ENCODE results near the gene GP9. TPM values are rescaled to one million over a fixed set of nuclear protein-coding genes. Genes with fewer than 3 reads are reported as not detected.

Gene GP9
- total RNA-seq, 1 experiment from 2014 or later, result not detected

GRCh38 chr3:129101370-129102138 is 41.0 kb downstream of the GP9 start:
- H4K20me1 ChIP-seq (ENCODE audit: insufficient read depth, low read depth, low read length), result no peaks in the 10 kb centered on the region
- H3K36me3 ChIP-seq (ENCODE audit: insufficient read depth, low read length), result no peaks in the 10 kb centered on the region
- H3K9ac ChIP-seq (ENCODE audit: low read length), result no peak overlapping the region
- H3K4me2 ChIP-seq (ENCODE audit: low read depth, low read length, poor library complexity, severe bottlenecking), result no peak overlapping the region
- no peak for DNase-seq
- no peak overlapping the region for H3K27ac ChIP-seq (ENCODE audit: low read length)
- no peak overlapping the region for H3K4me3 ChIP-seq (ENCODE audit: low read length)
- no peaks in the 10 kb centered on the region for H3K9me2 ChIP-seq (replicated peaks; ENCODE audit: insufficient read depth, low read length)
- H3K4me1 ChIP-seq (ENCODE audit: low read length), result no peaks in the 10 kb centered on the region
- no peaks in the 10 kb centered on the region for H3K79me2 ChIP-seq (ENCODE audit: low read length)
- H2AFZ ChIP-seq (ENCODE audit: low read length), result no peak overlapping the region
- no peaks in the 10 kb centered on the region for H3K9me3 ChIP-seq (ENCODE audit: low read length)
- no peaks in the 10 kb centered on the region for H3K27me3 ChIP-seq (ENCODE audit: low read length)

DNA sequence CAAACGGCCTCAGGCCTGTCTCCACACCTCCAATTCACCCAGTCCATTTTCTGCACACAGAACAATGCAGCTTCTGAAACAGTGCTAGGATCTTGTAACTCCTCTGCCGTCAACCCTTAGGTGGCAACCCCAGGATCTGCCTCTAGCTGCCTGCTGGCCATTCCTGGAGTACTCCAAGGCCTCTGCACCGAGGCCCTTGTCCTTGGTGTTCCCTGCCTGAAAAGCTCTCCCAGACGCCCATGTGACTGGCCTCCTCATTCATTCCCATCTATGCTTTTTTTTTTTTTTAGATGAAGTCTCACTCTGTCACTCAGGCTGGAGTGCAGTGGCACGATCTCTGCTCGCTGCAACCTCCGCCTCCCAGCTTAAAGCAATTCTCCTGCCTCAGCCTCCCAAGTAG is 42.7 kb downstream of the GP9 start:
- H4K20me1 ChIP-seq (ENCODE audit: insufficient read depth, low read depth, low read length), result peaks cover 3% of the 10 kb centered on the region; the same call in 1 of the 2 replicates
- no peak for DNase-seq
- H3K27ac ChIP-seq (ENCODE audit: low read length), result no peak overlapping the region
- H3K9me2 ChIP-seq (replicated peaks; ENCODE audit: insufficient read depth, low read length), result no peaks in the 10 kb centered on the region
- no peaks in the 10 kb centered on the region for H3K4me1 ChIP-seq (ENCODE audit: low read length)
- no peaks in the 10 kb centered on the region for H3K27me3 ChIP-seq (ENCODE audit: low read length)
- no peaks in the 10 kb centered on the region for H3K79me2 ChIP-seq (ENCODE audit: low read length)
- no peak overlapping the region for H3K4me3 ChIP-seq (ENCODE audit: low read length)
- H2AFZ ChIP-seq (ENCODE audit: low read length), result no peak overlapping the region
- H3K9ac ChIP-seq (ENCODE audit: low read length), result no peak overlapping the region
- no peak overlapping the region for H3K4me2 ChIP-seq (ENCODE audit: low read depth, low read length, poor library complexity, severe bottlenecking)
- H3K9me3 ChIP-seq (ENCODE audit: low read length), result no peaks in the 10 kb centered on the region
- no peaks in the 10 kb centered on the region for H3K36me3 ChIP-seq (ENCODE audit: insufficient read depth, low read length)

- no peak for DNase-seq
- Histone ChIP-seq H3K9me2 (replicated peaks; ENCODE audit: insufficient read depth, low read length) (no peaks in the 10 kb centered on the region), H2AFZ (ENCODE audit: low read length) (no peak overlapping the region), H4K20me1 (ENCODE audit: insufficient read depth, low read depth, low read length) (peaks cover 5% of the 10 kb centered on the region; the same call in 1 of the 2 replicates), H3K4me2 (ENCODE audit: low read depth, low read length, poor library complexity, severe bottlenecking) (no peak overlapping the region), H3K79me2 (ENCODE audit: low read length) (no peaks in the 10 kb centered on the region), H3K4me3 (ENCODE audit: low read length) (no peak overlapping the region), H3K4me1 (ENCODE audit: low read length) (no peaks in the 10 kb centered on the region), H3K27me3 (ENCODE audit: low read length) (no peaks in the 10 kb centered on the region), H3K9ac (ENCODE audit: low read length) (no peak overlapping the region), H3K9me3 (ENCODE audit: low read length) (no peaks in the 10 kb centered on the region), H3K27ac (ENCODE audit: low read length) (no peak overlapping the region), H3K36me3 (ENCODE audit: insufficient read depth, low read length) (no peaks in the 10 kb centered on the region)
Observed at GRCh38 chr3:129104051-129104450, 43.5 kb downstream of the GP9 start.

DNA sequence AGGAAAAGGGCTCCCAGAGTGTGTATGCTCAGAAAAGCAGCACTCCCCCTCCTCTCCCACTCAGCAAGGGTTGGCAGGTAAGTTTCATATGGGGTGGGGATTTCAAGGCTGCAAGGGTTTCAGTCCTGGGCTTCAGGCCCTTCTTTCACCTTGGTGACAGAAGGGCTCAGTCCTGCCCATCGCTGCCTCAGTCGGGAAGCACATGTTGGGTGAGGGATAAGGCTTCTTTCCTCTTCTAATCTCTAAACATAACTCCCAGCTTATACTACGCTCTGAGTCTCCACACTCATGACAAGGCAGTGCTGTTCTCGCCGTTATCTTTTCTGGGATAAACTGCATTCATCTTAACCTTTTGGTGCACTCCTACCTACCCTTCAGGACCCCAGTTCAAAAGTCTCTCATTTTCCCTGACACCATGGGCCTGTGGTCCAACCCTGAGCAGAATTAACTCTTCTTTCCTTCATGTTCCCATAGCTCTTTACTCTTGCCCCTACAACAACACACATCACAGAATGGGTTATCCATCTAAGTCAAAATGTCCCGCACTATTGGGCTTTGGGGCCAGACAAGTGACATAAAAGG is 44.0 kb downstream of the GP9 start:
- no peak overlapping the region for H3K27ac ChIP-seq (ENCODE audit: low read length)
- no peaks in the 10 kb centered on the region for H3K79me2 ChIP-seq (ENCODE audit: low read length)
- DNase-seq, result no peak
- H4K20me1 ChIP-seq (ENCODE audit: insufficient read depth, low read depth, low read length), result peaks cover 5% of the 10 kb centered on the region; the same call in 1 of the 2 replicates
- no peak overlapping the region for H3K4me3 ChIP-seq (ENCODE audit: low read length)
- H3K4me2 ChIP-seq (ENCODE audit: low read depth, low read length, poor library complexity, severe bottlenecking), result no peak overlapping the region
- no peaks in the 10 kb centered on the region for H3K9me2 ChIP-seq (replicated peaks; ENCODE audit: insufficient read depth, low read length)
- H3K9me3 ChIP-seq (ENCODE audit: low read length), result no peaks in the 10 kb centered on the region
- no peak overlapping the region for H3K9ac ChIP-seq (ENCODE audit: low read length)
- H2AFZ ChIP-seq (ENCODE audit: low read length), result no peak overlapping the region
- no peaks in the 10 kb centered on the region for H3K27me3 ChIP-seq (ENCODE audit: low read length)
- no peaks in the 10 kb centered on the region for H3K36me3 ChIP-seq (ENCODE audit: insufficient read depth, low read length)
- H3K4me1 ChIP-seq (ENCODE audit: low read length), result no peaks in the 10 kb centered on the region

GRCh38 chr3:129105862-129106261 is 45.3 kb downstream of the GP9 start:
- H3K27ac ChIP-seq (ENCODE audit: low read length), result no peak overlapping the region
- no peaks in the 10 kb centered on the region for H3K9me3 ChIP-seq (ENCODE audit: low read length)
- no peak overlapping the region for H2AFZ ChIP-seq (ENCODE audit: low read length)
- H3K4me2 ChIP-seq (ENCODE audit: low read depth, low read length, poor library complexity, severe bottlenecking), result no peak overlapping the region
- H3K9ac ChIP-seq (ENCODE audit: low read length), result no peak overlapping the region
- no peak overlapping the region for H3K4me3 ChIP-seq (ENCODE audit: low read length)
- no peaks in the 10 kb centered on the region for H3K36me3 ChIP-seq (ENCODE audit: insufficient read depth, low read length)
- H3K4me1 ChIP-seq (ENCODE audit: low read length), result no peaks in the 10 kb centered on the region
- H3K79me2 ChIP-seq (ENCODE audit: low read length), result no peaks in the 10 kb centered on the region
- H3K9me2 ChIP-seq (replicated peaks; ENCODE audit: insufficient read depth, low read length), result no peaks in the 10 kb centered on the region
- no peaks in the 10 kb centered on the region for H3K27me3 ChIP-seq (ENCODE audit: low read length)
- peaks cover 5% of the 10 kb centered on the region; the same call in 1 of the 2 replicates for H4K20me1 ChIP-seq (ENCODE audit: insufficient read depth, low read depth, low read length)
- DNase-seq, result no peak

- Histone ChIP-seq H3K9me3 (ENCODE audit: low read length) (no peaks in the 10 kb centered on the region), H3K9ac (ENCODE audit: low read length) (no peak overlapping the region), H3K4me3 (ENCODE audit: low read length) (no peak overlapping the region), H3K79me2 (ENCODE audit: low read length) (no peaks in the 10 kb centered on the region), H3K27me3 (ENCODE audit: low read length) (no peaks in the 10 kb centered on the region), H3K36me3 (ENCODE audit: insufficient read depth, low read length) (no peaks in the 10 kb centered on the region), H3K27ac (ENCODE audit: low read length) (no peak overlapping the region), H4K20me1 (ENCODE audit: insufficient read depth, low read depth, low read length) (peaks cover 5% of the 10 kb centered on the region; the same call in 1 of the 2 replicates), H3K4me1 (ENCODE audit: low read length) (no peaks in the 10 kb centered on the region), H3K4me2 (ENCODE audit: low read depth, low read length, poor library complexity, severe bottlenecking) (no peak overlapping the region), H3K9me2 (replicated peaks; ENCODE audit: insufficient read depth, low read length) (no peaks in the 10 kb centered on the region), H2AFZ (ENCODE audit: low read length) (no peak overlapping the region)
- DNase-seq, result peak; percentile 53
Observed at GRCh38 chr3:129106320-129106719, 45.7 kb downstream of the GP9 start.

- H3K9me3 ChIP-seq (ENCODE audit: low read length), result no peaks in the 10 kb centered on the region
- no peak overlapping the region for H2AFZ ChIP-seq (ENCODE audit: low read length)
- no peak for DNase-seq
- no peaks in the 10 kb centered on the region for H3K79me2 ChIP-seq (ENCODE audit: low read length)
- no peak overlapping the region for H3K27ac ChIP-seq (ENCODE audit: low read length)
- peaks cover 5% of the 10 kb centered on the region; the same call in 1 of the 2 replicates for H4K20me1 ChIP-seq (ENCODE audit: insufficient read depth, low read depth, low read length)
- H3K9me2 ChIP-seq (replicated peaks; ENCODE audit: insufficient read depth, low read length), result no peaks in the 10 kb centered on the region
- no peaks in the 10 kb centered on the region for H3K4me1 ChIP-seq (ENCODE audit: low read length)
- no peaks in the 10 kb centered on the region for H3K36me3 ChIP-seq (ENCODE audit: insufficient read depth, low read length)
- H3K9ac ChIP-seq (ENCODE audit: low read length), result no peak overlapping the region
- no peak overlapping the region for H3K4me2 ChIP-seq (ENCODE audit: low read depth, low read length, poor library complexity, severe bottlenecking)
- no peak overlapping the region for H3K4me3 ChIP-seq (ENCODE audit: low read length)
- H3K27me3 ChIP-seq (ENCODE audit: low read length), result no peaks in the 10 kb centered on the region
Observed at GRCh38 chr3:129106866-129107565, 46.4 kb downstream of the GP9 start.

- Histone ChIP-seq H3K27ac (ENCODE audit: low read length) (no peak overlapping the region), H3K79me2 (ENCODE audit: low read length) (no peaks in the 10 kb centered on the region), H3K4me3 (ENCODE audit: low read length) (no peak overlapping the region), H3K27me3 (ENCODE audit: low read length) (no peaks in the 10 kb centered on the region), H3K9me2 (replicated peaks; ENCODE audit: insufficient read depth, low read length) (no peaks in the 10 kb centered on the region), H3K36me3 (ENCODE audit: insufficient read depth, low read length) (no peaks in the 10 kb centered on the region), H3K9ac (ENCODE audit: low read length) (no peak overlapping the region), H2AFZ (ENCODE audit: low read length) (no peak overlapping the region), H3K4me2 (ENCODE audit: low read depth, low read length, poor library complexity, severe bottlenecking) (no peak overlapping the region), H3K9me3 (ENCODE audit: low read length) (no peaks in the 10 kb centered on the region), H3K4me1 (ENCODE audit: low read length) (no peaks in the 10 kb centered on the region), H4K20me1 (ENCODE audit: insufficient read depth, low read depth, low read length) (peaks cover 5% of the 10 kb centered on the region; the same call in 1 of the 2 replicates)
- DNase-seq, result no peak
Observed at GRCh38 chr3:129107793-129108192, 47.2 kb downstream of the GP9 start.

Measured in Karpas-422 (cell line).